Parathyroid adenoma (tissue), 2 donors: ENCODE results near the gene CNST.

ENCODE experiments used
- H2AFZ ChIP-seq: fragments of 300-600 bp; sonication (generic); one replicate; pipeline ENCODE4 v1.7.0; 2017; ENCODE audit warnings: antibody characterized with exemption, mild to moderate bottlenecking
- H3K27ac ChIP-seq: fragments of 300-600 bp; sonication (generic); one replicate; pipeline ENCODE4 v1.7.0; 2017
- H3K27me3 ChIP-seq: fragments of 300-600 bp; sonication (generic); one replicate; pipeline ENCODE4 v1.7.0; 2017; ENCODE audit warnings: low read length; ENCODE audit not compliant: control insufficient read depth, insufficient read depth
- H3K36me3 ChIP-seq: fragments of 300-600 bp; sonication (generic); one replicate; pipeline ENCODE4 v1.7.0; 2017; ENCODE audit warnings: low read length; ENCODE audit not compliant: control insufficient read depth, insufficient read depth
- H3K4me1 ChIP-seq: fragments of 300-600 bp; sonication (generic); one replicate; pipeline ENCODE4 v1.7.0; 2017; ENCODE audit warnings: control low read depth
- H3K4me2 ChIP-seq: fragments of 300-600 bp; sonication (generic); one replicate; pipeline ENCODE4 v1.7.0; 2017; ENCODE audit warnings: low read length
- H3K4me3 ChIP-seq: fragments of 300-600 bp; sonication (generic); one replicate; pipeline ENCODE4 v1.7.0; 2017; ENCODE audit warnings: low read depth, low read length
- H3K79me2 ChIP-seq: fragments of 300-600 bp; sonication (generic); one replicate; pipeline ENCODE4 v1.7.0; 2017; ENCODE audit warnings: control low read depth
- H3K9ac ChIP-seq: fragments of 300-600 bp; sonication (generic); one replicate; pipeline ENCODE4 v1.7.0; 2017; ENCODE audit warnings: mild to moderate bottlenecking
- H3K9me3 ChIP-seq: fragments of 300-600 bp; sonication (generic); one replicate; pipeline ENCODE4 v1.7.0; 2017; ENCODE audit warnings: low read length; ENCODE audit not compliant: control insufficient read depth
- TF ChIP-seq, protein P1 (sequence below): fragments of 300-600 bp; sonication (generic); IDR thresholded peaks from one replicate; pipeline ENCODE4 v1.7.0; 2017; ENCODE audit warnings: antibody characterized with exemption, mild to moderate bottlenecking
- donor health status: primary hyperparathyroidism.

The CNST gene

DNA sequence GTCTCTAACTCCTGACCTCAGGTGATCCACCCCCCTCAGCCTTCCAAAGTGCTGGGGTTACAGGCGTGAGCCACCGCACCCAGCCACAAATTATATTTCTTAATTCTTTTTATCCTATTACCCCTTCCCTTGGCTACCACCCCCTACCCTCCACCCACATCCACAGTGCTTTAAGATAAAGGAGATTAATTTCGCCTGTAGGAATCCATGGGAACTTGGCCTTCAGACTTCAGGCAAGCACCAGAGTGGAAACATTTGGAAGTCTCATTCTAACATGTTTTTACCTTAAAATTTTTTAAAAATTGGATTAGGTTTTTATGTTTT is 10.4 kb downstream of the CNST start:
- Histone ChIP-seq H3K79me2 (peaks cover 11% of the 10 kb centered on the region), H3K9me3 (no peaks in the 10 kb centered on the region), H3K4me1 (no peaks in the 10 kb centered on the region), H3K9ac (no peak overlapping the region), H3K27me3 (no peaks in the 10 kb centered on the region), H3K27ac (no peak overlapping the region), H3K4me2 (no peak overlapping the region), H3K4me3 (no peak overlapping the region), H3K36me3 (no peaks in the 10 kb centered on the region), H2AFZ (no peak overlapping the region)
- TF ChIP-seq, protein P1, sequence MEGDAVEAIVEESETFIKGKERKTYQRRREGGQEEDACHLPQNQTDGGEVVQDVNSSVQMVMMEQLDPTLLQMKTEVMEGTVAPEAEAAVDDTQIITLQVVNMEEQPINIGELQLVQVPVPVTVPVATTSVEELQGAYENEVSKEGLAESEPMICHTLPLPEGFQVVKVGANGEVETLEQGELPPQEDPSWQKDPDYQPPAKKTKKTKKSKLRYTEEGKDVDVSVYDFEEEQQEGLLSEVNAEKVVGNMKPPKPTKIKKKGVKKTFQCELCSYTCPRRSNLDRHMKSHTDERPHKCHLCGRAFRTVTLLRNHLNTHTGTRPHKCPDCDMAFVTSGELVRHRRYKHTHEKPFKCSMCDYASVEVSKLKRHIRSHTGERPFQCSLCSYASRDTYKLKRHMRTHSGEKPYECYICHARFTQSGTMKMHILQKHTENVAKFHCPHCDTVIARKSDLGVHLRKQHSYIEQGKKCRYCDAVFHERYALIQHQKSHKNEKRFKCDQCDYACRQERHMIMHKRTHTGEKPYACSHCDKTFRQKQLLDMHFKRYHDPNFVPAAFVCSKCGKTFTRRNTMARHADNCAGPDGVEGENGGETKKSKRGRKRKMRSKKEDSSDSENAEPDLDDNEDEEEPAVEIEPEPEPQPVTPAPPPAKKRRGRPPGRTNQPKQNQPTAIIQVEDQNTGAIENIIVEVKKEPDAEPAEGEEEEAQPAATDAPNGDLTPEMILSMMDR: no peak

DNA sequence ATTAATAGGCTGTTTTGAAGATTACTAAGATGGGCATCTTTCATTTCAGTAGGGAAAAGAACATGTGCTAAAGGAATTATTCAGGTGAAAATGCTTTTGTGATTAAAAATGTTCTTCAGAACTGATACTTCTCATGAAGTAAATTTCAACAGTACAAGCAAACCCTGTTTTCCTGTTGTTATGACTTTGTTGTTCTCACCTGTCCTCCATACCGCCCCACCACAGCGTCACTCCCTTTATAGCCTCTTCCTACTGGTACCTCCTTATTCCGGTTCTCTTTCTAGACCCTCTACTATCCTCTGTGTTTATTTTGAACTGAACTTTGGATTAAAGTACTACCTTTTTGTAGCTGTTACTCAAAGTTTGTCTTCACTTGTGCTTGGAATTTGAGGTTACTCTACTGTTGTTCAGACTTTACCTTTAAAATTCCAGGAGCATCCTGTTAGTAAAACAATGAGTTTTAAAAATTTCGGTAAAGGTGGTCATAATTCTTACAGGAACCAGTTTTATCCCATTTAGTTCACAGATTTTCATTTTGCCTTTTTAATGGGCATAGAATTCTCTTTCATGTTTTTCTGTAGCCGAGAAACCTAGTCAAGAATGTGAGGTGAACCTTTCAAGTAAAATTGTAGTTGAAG is 10.9 kb downstream of the CNST start:
- H3K4me3 ChIP-seq: no peak overlapping the region
- H3K79me2 ChIP-seq: peaks cover 11% of the 10 kb centered on the region
- no peak overlapping the region for H3K27ac ChIP-seq
- TF ChIP-seq, protein P1: no peak
- no peak overlapping the region for H2AFZ ChIP-seq
- no peak overlapping the region for H3K4me2 ChIP-seq
- no peaks in the 10 kb centered on the region for H3K36me3 ChIP-seq
- H3K9ac ChIP-seq: no peak overlapping the region
- H3K27me3 ChIP-seq: no peaks in the 10 kb centered on the region
- H3K4me1 ChIP-seq: no peaks in the 10 kb centered on the region
- no peaks in the 10 kb centered on the region for H3K9me3 ChIP-seq

DNA sequence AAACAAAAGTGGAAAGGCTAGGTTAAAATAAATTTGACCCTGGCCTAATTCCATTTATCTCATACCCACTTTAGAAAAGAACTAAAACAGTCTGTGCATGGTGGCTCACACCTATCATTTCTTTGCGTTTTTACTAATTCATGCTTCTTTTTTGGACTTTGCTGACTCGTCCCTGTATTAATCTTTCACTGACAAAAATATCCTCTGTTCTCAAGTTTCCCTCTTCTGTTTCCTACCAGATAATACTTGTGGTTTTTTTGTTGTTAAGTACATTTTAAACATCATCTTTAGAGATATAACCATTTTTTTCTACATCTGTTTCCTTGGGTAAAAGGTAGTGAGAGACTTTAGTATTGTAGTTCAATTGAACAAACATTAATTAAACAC is 11.5 kb downstream of the CNST start:
- Histone ChIP-seq H2AFZ (no peak overlapping the region), H3K79me2 (peaks cover 11% of the 10 kb centered on the region), H3K9me3 (no peaks in the 10 kb centered on the region), H3K9ac (no peak overlapping the region), H3K4me3 (no peak overlapping the region), H3K27me3 (no peaks in the 10 kb centered on the region), H3K27ac (no peak overlapping the region), H3K4me2 (no peak overlapping the region), H3K36me3 (no peaks in the 10 kb centered on the region), H3K4me1 (peaks cover 4% of the 10 kb centered on the region)
- TF ChIP-seq, protein P1: no peak

DNA sequence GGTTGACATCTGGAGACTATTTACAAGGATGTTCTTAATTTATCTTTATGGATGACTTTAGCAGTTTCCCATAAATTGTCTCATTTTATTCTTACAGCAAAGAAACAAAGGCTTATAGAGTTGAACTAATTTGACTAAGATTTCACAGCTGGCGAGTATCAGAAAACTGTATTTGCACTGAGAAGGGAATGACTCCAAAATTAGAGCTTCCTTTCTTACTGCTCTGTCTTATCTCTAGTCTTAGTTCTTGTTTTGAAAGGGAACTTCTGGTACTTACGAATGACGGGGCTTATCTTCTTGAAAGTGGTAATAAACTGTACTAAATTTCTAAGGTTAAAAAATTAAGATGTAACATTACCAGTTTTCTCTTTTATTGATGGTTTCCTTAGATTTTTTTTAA is 13.6 kb downstream of the CNST start:
- Histone ChIP-seq H3K27me3 (no peaks in the 10 kb centered on the region), H3K4me1 (peaks cover 7% of the 10 kb centered on the region), H2AFZ (no peak overlapping the region), H3K9ac (no peak overlapping the region), H3K79me2 (peaks cover 9% of the 10 kb centered on the region), H3K9me3 (no peaks in the 10 kb centered on the region), H3K4me3 (no peak overlapping the region), H3K4me2 (no peak overlapping the region), H3K36me3 (no peaks in the 10 kb centered on the region), H3K27ac (no peak overlapping the region)
- TF ChIP-seq, protein P1: no peak
